H1 (cell line): ENCODE data around the gene C20orf141. TPM values are rescaled to one million over a fixed set of nuclear protein-coding genes. Genes with fewer than 3 reads are reported as not detected.

Source experiments
- polyA plus RNA-seq, 7 experiments: library from polyadenylated mRNA; depleted of rRNA in 3 of 7; stranded (reverse) in 5 of 7; unstranded in 2 of 7; fragments of >200 nt in 5 of 7; fragments of 200-250 nt in 2 of 7; gene quantifications; 1 replicate in 5 of 7; 2 replicates in 1 of 7; 4 replicates in 1 of 7; pipeline versions ENCODE4 v1.2.1 to v1.2.3, GENCODE V29; 2011 to 2013; ENCODE audit warnings: missing spikeins in 2 of 7, mixed read lengths in 2 of 7
- total RNA-seq: library from RNA; stranded (reverse); fragmentation: NEBNext Ultra II Directional; extraction: Animal tissue kit (Norgen Biotek cat#: 25700); gene quantifications from 2 replicates; pipeline ENCODE4 v1.2.1, GENCODE V29; 2021
- TF ChIP-seq, protein P1 (sequence below), 3 experiments: IDR thresholded peaks; 1 replicate in 2 of 3; 2 replicates in 1 of 3; pipeline versions ENCODE4 v1.5.1 to v1.6.1; 2011; ENCODE audit warnings: low read length in 3 of 3, mild to moderate bottlenecking in 3 of 3, inconsistent platforms in 2 of 3, low read depth in 1 of 3, moderate library complexity in 1 of 3; ENCODE audit not compliant: insufficient read depth in 1 of 3; ENCODE audit errors: control extremely low read depth in 1 of 3

C20orf141 gene
- total and polyA plus RNA-seq, 2 of the 8 experiments (the other 6 are each of a cell fraction or from before 2014, with no cell fraction given): not detected

DNA sequence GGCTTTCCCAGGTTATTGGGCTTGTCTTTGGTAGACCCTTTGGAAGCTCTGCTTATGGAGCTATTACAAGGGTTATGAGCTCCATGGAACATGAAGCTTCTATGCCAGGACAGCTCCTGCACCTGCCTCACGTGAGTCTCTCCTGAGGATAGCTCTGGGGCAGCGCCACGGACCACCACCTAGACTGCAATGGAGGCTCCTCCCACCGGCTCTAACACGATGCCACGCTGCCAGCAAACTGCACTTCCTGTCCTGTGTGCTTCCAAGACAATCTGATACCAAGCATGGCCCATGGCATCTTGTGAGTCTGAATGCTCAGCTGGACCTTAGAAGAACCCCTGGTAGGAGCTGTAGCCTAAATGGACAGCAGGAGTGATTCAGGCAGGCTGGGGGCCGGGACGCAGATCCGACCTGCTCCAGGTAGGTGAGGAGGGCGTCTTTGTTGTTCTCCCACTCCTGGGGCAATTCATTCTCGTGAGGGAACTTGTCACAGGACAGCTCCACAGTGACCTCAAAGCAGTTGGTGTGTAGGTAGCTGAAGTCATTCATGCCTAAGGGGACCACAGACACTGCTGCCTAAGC lies 19.8 kb upstream of the C20orf141 start (continued):
- TF ChIP-seq, protein P1, sequence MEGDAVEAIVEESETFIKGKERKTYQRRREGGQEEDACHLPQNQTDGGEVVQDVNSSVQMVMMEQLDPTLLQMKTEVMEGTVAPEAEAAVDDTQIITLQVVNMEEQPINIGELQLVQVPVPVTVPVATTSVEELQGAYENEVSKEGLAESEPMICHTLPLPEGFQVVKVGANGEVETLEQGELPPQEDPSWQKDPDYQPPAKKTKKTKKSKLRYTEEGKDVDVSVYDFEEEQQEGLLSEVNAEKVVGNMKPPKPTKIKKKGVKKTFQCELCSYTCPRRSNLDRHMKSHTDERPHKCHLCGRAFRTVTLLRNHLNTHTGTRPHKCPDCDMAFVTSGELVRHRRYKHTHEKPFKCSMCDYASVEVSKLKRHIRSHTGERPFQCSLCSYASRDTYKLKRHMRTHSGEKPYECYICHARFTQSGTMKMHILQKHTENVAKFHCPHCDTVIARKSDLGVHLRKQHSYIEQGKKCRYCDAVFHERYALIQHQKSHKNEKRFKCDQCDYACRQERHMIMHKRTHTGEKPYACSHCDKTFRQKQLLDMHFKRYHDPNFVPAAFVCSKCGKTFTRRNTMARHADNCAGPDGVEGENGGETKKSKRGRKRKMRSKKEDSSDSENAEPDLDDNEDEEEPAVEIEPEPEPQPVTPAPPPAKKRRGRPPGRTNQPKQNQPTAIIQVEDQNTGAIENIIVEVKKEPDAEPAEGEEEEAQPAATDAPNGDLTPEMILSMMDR (IDR thresholded peaks at IDR 0.05; ENCODE audit: control extremely low read depth in 1 of 3, insufficient read depth in 1 of 3, low read depth in 1 of 3, low read length in 3 of 3): no peak
